Colon (tissue), 2 donors: ENCODE data around the gene ABHD12.

Experiments used
- FAIRE-seq: peaks from 2 replicates; lab custom pipeline; 2012; peaks lifted over from hg19 to GRCh38; lab: Jason Lieb, UNC
- donor health status: control.
- donor health status: control.

ABHD12 gene

GRCh38 chr20:25256226-25256859 lies 134.3 kb downstream of the ABHD12 start:
- FAIRE-seq = no peak

GRCh38 chr20:25254986-25255680 lies 135.5 kb downstream of the ABHD12 start:
- FAIRE-seq = no peak

- FAIRE-seq = no peak
These were observed 136.1 kb downstream of the ABHD12 start for GRCh38 chr20:25254571-25254970.

- no peak for FAIRE-seq
These were observed 136.9 kb downstream of the ABHD12 start for GRCh38 chr20:25253606-25254275.

- no peak for FAIRE-seq
These were observed 137.8 kb downstream of the ABHD12 start for GRCh38 chr20:25252686-25253421.

- FAIRE-seq = no peak
These were observed 138.4 kb downstream of the ABHD12 start for GRCh38 chr20:25252230-25252651.

GRCh38 chr20:25251558-25251957 lies 139.1 kb downstream of the ABHD12 start:
- FAIRE-seq = no peak

- no peak for FAIRE-seq
These were observed 139.6 kb downstream of the ABHD12 start for GRCh38 chr20:25251019-25251418.

GRCh38 chr20:25250508-25250907 lies 140.1 kb downstream of the ABHD12 start:
- FAIRE-seq = no peak
